GM19372 (cell line): ENCODE measurements around the gene SLC22A6.
"Not testable (repeated sequence)": the region's sequence is repeated elsewhere in the genome, so short reads cannot be mapped to it uniquely, and the experiment has no call there.

Source experiments
- ATAC-seq: cut with Tn5 transposase; IDR thresholded peaks from one replicate; pipeline ENCODE4 v1.9.1; 2021; ENCODE audit warnings: mild to moderate bottlenecking, low read depth, moderate library complexity; ENCODE audit not compliant: unreplicated experiment

SLC22A6 gene

GRCh38 chr11:62988276-62988675 lies 3.5 kb upstream of the SLC22A6 start:
- ATAC-seq: no peak

GRCh38 chr11:62985041-62985750 lies 429 bp upstream of the SLC22A6 start:
- no peak for ATAC-seq

- ATAC-seq: no peak
Observed at GRCh38 chr11:62983536-62984199, 1.1 kb downstream of the SLC22A6 start.

GRCh38 chr11:62981743-62982142 lies 3.0 kb downstream of the SLC22A6 start:
- ATAC-seq: no peak

DNA sequence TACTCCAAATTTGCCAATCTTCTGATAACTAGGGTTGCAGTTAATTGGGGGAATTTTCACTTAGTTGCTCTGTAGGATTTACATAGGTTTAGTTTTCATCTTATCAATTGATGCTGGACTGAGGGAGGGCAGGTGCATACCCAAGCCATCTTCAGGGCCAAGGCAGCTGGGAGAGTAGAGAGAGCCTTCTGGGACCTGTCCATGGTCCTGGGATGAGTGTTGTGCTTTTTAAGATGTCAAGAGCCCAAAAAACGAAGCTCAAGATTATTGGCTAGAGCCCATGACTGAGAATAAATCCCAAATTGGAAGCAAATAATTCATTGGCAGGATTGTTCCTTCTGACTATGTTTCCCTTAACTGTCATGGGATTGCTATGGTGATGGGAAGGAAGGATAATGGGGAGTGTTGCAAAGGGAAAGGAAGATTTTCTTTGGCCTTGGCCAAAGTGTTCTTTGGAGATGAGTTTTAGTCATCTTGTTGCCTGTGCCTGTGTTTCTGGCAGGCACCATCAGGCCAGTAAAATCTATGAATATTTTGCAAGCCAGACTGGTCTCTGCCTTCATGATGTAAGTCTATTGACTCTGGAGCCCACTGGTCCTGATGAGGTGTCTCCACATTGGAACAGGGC lies 4.5 kb downstream of the SLC22A6 start:
- no peak for ATAC-seq

DNA sequence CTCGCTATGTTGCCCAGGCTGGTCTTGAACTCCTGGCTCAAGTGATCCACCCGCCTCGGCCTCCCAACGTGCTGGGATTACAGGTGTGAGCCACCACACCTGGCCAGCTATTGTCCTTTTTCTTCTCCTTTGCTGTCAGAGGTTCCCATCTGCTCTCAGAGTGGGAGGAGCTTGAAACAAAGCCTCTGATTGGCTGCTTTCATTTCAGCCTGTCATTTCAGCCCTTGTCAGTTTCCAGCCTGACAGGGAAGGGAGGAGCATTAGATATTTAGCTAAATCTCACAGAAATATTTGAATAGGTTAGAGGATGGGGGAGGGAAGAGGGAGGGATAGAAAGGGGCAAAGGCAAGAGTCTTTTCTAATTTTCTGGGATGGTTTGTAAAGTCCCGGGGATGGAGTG lies 8.7 kb downstream of the SLC22A6 start:
- ATAC-seq: no peak

- ATAC-seq: no peak
Observed at GRCh38 chr11:62974848-62975522, 9.8 kb downstream of the SLC22A6 start.

GRCh38 chr11:62965574-62965973 lies 19.2 kb downstream of the SLC22A6 start:
- ATAC-seq: no peak

- ATAC-seq: no peak
Observed at GRCh38 chr11:62962391-62962790, 22.4 kb downstream of the SLC22A6 start.

GRCh38 chr11:62961017-62961570 lies 23.7 kb downstream of the SLC22A6 start:
- ATAC-seq: no peak

GRCh38 chr11:62959422-62959980 lies 25.3 kb downstream of the SLC22A6 start:
- ATAC-seq: no peak

- no peak for ATAC-seq
Observed at GRCh38 chr11:62958547-62959421, 26.0 kb downstream of the SLC22A6 start.

DNA sequence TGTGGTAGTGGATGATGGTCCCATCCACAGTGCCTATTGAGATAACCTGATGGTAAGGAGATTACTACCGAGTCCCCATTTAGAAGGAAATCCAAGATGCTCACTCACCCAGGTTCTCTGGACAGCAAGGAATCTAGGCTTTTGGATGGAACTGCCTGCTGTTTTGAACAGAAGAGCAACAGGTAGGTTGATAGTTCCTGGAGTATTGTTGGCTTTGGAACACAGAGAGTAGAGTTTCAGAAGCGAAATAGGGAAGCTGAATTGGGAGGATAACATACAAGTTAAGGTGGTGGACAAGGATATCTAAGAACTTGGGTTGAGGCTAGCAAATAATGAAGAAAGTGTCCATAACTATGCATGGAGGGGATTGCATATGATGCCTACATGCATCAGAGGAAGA lies 27.6 kb downstream of the SLC22A6 start:
- ATAC-seq: no peak

DNA sequence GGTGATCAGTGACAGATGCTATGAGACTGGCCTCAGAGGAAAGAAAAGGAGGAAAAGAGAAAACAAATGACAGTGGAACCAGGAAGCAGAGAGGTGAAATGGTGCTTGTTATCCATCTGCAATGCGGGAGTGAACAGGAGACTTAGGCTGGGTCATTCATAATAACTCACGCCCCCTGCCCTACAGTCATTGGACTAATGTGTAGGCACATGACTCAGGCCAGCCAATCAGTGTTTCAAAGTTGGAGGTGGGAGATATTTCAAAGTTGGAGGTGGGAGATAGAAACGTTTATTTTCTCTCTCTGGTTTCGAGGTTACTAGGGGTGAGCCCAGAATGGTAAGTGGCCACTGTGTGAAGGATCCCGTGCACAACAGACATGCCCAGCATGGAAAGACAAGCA lies 30.3 kb downstream of the SLC22A6 start:
- ATAC-seq: no peak

DNA sequence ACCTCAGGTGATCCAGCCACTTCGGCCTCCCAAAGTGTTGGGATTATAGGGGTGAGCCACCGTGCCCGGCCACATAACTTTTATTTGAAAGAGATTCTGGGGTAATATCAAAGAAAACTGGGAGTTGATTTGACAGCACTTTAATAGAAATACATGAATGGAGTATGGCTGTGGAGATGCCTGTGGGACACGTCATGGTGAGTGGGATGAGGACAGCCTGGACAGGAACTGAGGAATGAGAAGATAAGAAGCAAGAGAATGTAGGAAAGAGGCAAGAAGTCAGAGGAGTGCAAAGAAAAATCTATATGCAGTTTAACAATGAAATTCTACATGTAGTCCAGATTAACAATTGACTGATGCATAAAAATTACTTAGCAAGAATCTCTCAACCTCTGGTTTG lies 31.0 kb downstream of the SLC22A6 start:
- ATAC-seq: no peak

- ATAC-seq: no peak
Observed at GRCh38 chr11:62948765-62949320, 35.9 kb downstream of the SLC22A6 start.

- not testable (repeated sequence) for ATAC-seq
Observed at GRCh38 chr11:62945538-62945937, 39.2 kb downstream of the SLC22A6 start.

DNA sequence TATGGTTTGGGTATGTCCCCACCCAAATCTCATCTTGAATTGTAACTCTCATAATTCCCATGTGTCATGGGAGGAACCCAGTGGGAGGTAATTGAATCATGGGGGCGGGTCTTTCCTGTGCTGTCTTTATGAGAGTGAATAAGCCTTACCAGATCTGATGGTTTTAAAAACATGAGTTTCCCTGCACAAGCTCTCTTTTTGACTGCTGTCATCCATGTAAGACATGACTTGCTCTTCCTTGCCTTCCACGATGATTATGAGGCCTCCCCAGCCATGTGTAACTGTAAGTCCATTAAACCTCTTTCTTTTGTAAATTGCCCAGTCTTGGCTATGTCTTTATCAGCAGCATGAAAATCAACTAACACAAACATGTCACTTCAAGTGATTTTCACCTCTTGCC lies 47.2 kb downstream of the SLC22A6 start:
- not testable (repeated sequence) for ATAC-seq

DNA sequence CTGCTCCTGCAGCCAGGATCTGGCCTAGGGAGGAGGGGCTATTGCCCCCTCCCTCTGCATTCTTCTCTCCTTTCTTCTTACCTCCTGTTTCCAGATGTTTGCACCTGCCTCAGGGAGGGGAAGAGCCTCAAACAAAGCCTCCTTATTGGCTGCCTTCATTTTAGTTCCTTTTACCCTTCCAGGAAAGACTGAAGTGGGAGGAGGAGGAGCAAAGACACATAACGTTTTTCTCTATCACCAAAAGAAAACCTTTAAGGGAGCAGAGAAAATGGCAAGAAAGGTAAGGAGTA lies 50.3 kb downstream of the SLC22A6 start:
- no peak for ATAC-seq
